Liver (tissue), 9 donors: Measurements from ENCODE around the gene NCOR2. TPM values are rescaled to one million over a fixed set of nuclear protein-coding genes. Genes with fewer than 3 reads are reported as not detected.

Experiments used
- DNase-seq: peaks from one replicate; pipeline ENCODE4 v3.0.0-alpha.2; 2017; ENCODE audit warnings: low spot score
- H3K27ac ChIP-seq, 2 donors: one replicate each; pipeline ENCODE4 v1.7.0; 2013; ENCODE audit warnings: inconsistent platforms in 2 of 2, low read length in 2 of 2, control low read depth in 1 of 2, low read depth in 1 of 2, mild to moderate bottlenecking in 1 of 2
- H3K27me3 ChIP-seq, 4 donors: one replicate each; pipeline versions ENCODE4 v1.6.1 to v1.7.0; 2013; ENCODE audit warnings: low read length in 3 of 4, inconsistent platforms in 1 of 4, mild to moderate bottlenecking in 1 of 4, moderate library complexity in 1 of 4; ENCODE audit not compliant: control insufficient read depth in 4 of 4, insufficient read depth in 4 of 4
- H3K36me3 ChIP-seq, 4 donors: one replicate each; pipeline versions ENCODE4 v1.6.1 to v1.7.0; 2013; ENCODE audit warnings: low read length in 3 of 4, mild to moderate bottlenecking in 3 of 4, low read depth in 1 of 4, moderate library complexity in 1 of 4; ENCODE audit not compliant: control insufficient read depth in 4 of 4, insufficient read depth in 3 of 4
- H3K4me1 ChIP-seq, 4 donors: one replicate each; pipeline versions ENCODE4 v1.6.1 to v1.7.0; 2013; ENCODE audit warnings: low read length in 3 of 4, mild to moderate bottlenecking in 3 of 4, moderate library complexity in 1 of 4; ENCODE audit not compliant: control insufficient read depth in 4 of 4, insufficient read depth in 4 of 4
- H3K4me3 ChIP-seq, 3 donors: one replicate each; pipeline versions ENCODE4 v1.6.1 to v1.7.0; 2013; ENCODE audit warnings: low read length in 3 of 3, control low read depth in 1 of 3, low read depth in 1 of 3, mild to moderate bottlenecking in 1 of 3
- H3K9ac ChIP-seq, 2 donors: one replicate each; pipeline ENCODE4 v1.7.0; 2013; ENCODE audit warnings: low read length in 2 of 2, mild to moderate bottlenecking in 2 of 2, moderate library complexity in 2 of 2, control low read depth in 1 of 2, low read depth in 1 of 2
- H3K9me3 ChIP-seq, 4 donors: one replicate each; pipeline versions ENCODE4 v1.6.1 to v1.7.0; 2013; ENCODE audit warnings: low read length in 3 of 4; ENCODE audit not compliant: control insufficient read depth in 4 of 4
- EGR1 ChIP-seq, 2 donors: IDR thresholded peaks; 2 replicates each; pipeline ENCODE4 v1.6.1; 2016 to 2018; ENCODE audit warnings: antibody characterized with exemption in 2 of 2, low read depth in 2 of 2
- FOXA1 ChIP-seq: IDR thresholded peaks from 2 replicates; pipeline ENCODE4 v1.6.1; 2016; ENCODE audit warnings: antibody characterized with exemption
- FOXA2 ChIP-seq: IDR thresholded peaks from 2 replicates; pipeline ENCODE4 v1.6.1; 2016; ENCODE audit warnings: antibody characterized with exemption
- HNF4A ChIP-seq, 2 donors: conservative IDR thresholded peaks; 2 replicates each; pipeline ENCODE4 v1.6.1; 2016; ENCODE audit warnings: antibody characterized with exemption in 2 of 2, mild to moderate bottlenecking in 2 of 2
- HNF4G ChIP-seq: IDR thresholded peaks from 2 replicates; pipeline ENCODE4 v1.6.1; 2016; ENCODE audit warnings: antibody characterized with exemption
- JUND ChIP-seq, 2 donors: IDR thresholded peaks; 2 replicates each; pipeline ENCODE4 v1.6.1; 2016; ENCODE audit warnings: antibody characterized with exemption in 2 of 2
- NR2F2 ChIP-seq: IDR thresholded peaks from 2 replicates; pipeline ENCODE4 v1.6.1; 2016; ENCODE audit warnings: antibody characterized with exemption
- RAD21 ChIP-seq, 2 donors: IDR thresholded peaks; 2 replicates each; pipeline ENCODE4 v1.6.1; 2016; ENCODE audit warnings: antibody characterized with exemption in 2 of 2, mild to moderate bottlenecking in 2 of 2
- SP1 ChIP-seq: IDR thresholded peaks from 2 replicates; pipeline ENCODE4 v1.6.1; 2018; ENCODE audit warnings: antibody characterized with exemption, mild to moderate bottlenecking
- TAF1 ChIP-seq: conservative IDR thresholded peaks from 2 replicates; pipeline ENCODE4 v1.6.1; 2016; ENCODE audit warnings: antibody characterized with exemption, mild to moderate bottlenecking
- YY1 ChIP-seq: IDR thresholded peaks from 2 replicates; pipeline ENCODE4 v1.6.1; 2016; ENCODE audit warnings: antibody characterized with exemption, mild to moderate bottlenecking
- WGBS: extraction: QIAGEN DNeasy Blood & Tissue Kit; methylation state at CpG from one replicate; pipeline ENCODE4 v1.1.7; 2013; 5-methylcytosine and 5-hydroxymethylcytosine counted together
- polyA plus RNA-seq, 2 donors: library from polyadenylated mRNA; stranded (reverse) in 1 of 2; unstranded in 1 of 2; fragments of 200-250 nt in 1 of 2; fragments of >200 nt in 1 of 2; fragmentation: Nextera tagmentation in 1 of 2; extraction: Ambion mirVana in 1 of 2; gene quantifications; one replicate each; pipeline versions ENCODE4 v1.2.1 to v1.2.3, GENCODE V29; 2013 to 2015
- total RNA-seq, 2 donors: library from RNA; depleted of rRNA; stranded (reverse); fragments of >200 nt; gene quantifications; one replicate each; pipeline ENCODE4 v1.2.3, GENCODE V29; 2014
- TF ChIP-seq, protein P1 (sequence below): IDR thresholded peaks from 2 replicates; pipeline ENCODE4 v1.6.1; 2016; ENCODE audit warnings: antibody characterized with exemption
- TF ChIP-seq, protein P2 (sequence below): IDR thresholded peaks from 2 replicates; pipeline ENCODE4 v1.6.1; 2016; ENCODE audit warnings: antibody characterized with exemption, mild to moderate bottlenecking
- TF ChIP-seq, protein P3 (sequence below): IDR thresholded peaks from 2 replicates; pipeline ENCODE4 v1.6.1; 2016; ENCODE audit warnings: antibody characterized with exemption
- TF ChIP-seq, protein P4 (sequence below): fragments of 150-350 bp; IDR thresholded peaks from 2 replicates; pipeline ENCODE4 v1.5.1; 2017; ENCODE audit warnings: improper control_type of control experiment, low read depth, low read length; ENCODE audit not compliant: missing input control
- TF ChIP-seq, protein P5 (sequence below): IDR thresholded peaks from 2 replicates; pipeline ENCODE4 v1.6.1; 2016; ENCODE audit warnings: antibody characterized with exemption
- donor health status: healthy.
- donor health status: healthy.
- donor health status: healthy.
- donor health status: healthy.
- donor health status: healthy.

The NCOR2 gene
- total and polyA plus RNA-seq, 4 donors: 7.9 to 31.6 (median 18.1) TPM

DNA sequence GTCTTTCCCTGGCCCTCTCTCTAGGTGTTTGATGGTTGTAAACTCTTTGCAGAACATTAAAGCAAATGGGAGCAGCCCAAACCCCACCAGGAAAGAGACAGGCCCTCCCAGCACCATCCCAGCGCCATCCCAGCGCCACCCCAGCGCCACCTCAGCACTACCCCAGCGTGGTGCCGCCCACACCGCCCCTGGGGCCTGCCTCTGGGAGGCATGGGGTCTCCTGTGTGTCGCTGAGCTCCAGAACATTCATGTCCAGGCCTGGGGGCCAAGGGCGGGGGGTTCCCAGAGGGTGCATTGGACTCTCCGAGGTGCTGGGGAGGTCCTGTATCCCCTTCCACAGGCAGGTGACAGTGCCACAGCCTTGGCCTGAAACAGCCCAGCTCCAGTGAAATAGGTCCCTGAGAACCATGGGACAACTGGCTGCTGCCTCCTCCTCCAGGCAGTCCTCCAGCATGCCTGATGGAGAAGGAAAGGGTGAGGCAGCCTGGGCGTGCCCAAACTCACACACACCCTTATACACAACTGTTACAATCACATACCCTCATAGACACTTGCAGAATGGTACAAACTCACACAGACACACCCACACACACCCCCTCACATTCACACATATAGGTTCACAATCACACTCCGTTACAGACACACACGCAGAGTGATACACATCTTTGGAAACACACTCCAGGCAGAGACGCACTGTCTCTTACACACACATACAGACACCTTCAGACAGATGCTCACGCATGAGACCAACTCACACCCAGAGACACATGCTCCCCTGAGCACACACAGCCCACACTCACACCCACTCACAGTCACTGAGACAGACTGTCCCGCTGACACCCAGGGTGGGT, 44.4 kb upstream of the NCOR2 start (continued):
- TF ChIP-seq, protein P1, sequence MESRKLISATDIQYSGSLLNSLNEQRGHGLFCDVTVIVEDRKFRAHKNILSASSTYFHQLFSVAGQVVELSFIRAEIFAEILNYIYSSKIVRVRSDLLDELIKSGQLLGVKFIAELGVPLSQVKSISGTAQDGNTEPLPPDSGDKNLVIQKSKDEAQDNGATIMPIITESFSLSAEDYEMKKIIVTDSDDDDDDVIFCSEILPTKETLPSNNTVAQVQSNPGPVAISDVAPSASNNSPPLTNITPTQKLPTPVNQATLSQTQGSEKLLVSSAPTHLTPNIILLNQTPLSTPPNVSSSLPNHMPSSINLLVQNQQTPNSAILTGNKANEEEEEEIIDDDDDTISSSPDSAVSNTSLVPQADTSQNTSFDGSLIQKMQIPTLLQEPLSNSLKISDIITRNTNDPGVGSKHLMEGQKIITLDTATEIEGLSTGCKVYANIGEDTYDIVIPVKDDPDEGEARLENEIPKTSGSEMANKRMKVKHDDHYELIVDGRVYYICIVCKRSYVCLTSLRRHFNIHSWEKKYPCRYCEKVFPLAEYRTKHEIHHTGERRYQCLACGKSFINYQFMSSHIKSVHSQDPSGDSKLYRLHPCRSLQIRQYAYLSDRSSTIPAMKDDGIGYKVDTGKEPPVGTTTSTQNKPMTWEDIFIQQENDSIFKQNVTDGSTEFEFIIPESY: no peak
- TF ChIP-seq HNF4G (no peak), FOXA2 (no peak), HNF4A (conservative IDR thresholded peaks at IDR 0.05) (no peak), YY1 (no peak), RAD21 (IDR thresholded peaks at IDR 0.05) (no peak)

DNA sequence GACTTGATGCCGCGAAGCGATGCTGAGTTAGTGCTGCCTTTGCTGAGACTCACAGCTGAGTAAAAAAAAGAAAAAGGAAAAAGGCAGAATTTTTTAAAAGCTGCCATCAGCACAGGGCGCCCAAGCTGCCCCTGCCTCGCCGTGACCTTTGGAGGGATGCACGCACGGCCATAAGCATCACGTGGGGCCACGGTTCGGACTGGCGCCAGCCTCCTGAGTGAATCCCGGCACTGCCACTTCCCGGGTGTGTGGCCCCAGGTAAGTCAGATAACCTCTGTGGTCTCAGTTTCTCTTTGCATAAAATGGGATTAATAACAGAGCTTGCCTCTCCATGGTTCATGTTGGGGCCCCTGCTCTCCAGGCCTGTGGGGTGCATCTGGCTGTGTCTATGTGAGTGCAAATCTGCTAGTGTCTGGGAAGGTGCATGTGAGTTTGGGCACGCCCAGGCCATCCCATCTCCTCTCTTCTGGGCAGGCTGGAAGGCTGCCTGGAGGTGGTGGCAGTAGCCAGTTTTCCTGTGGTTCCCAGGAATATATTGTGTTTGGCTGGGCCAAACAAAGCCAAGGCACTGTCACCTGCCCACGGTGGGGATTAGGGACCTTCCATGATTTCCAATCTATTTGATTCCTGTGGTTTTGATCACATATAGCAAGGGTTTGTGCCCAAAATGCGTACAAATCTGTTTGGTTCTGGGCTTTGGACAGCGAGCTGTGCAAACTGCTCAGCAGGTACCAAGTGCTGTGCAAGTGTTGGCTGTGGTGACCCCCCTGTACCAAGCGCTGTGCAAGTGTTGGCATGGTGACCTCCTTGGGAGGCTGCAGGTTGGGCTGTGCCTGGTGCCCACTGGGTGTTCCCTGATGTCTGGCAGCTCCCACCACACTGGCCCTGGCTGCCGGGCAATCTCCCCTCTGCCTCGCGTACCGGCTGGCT, 43.5 kb upstream of the NCOR2 start:
- 87% methylated on average over 23 of the region's 23 CpGs for WGBS
- DNase-seq: no peak
- Histone ChIP-seq H3K36me3 (no peaks in the 10 kb centered on the region), H3K27me3 (no peaks in the 10 kb centered on the region), H3K4me1 (peaks cover 0 to 8% (median 7%) of the 10 kb centered on the region in 4 donors), H3K27ac (no peak overlapping the region), H3K4me3 (no peak overlapping the region), H3K9ac (no peak overlapping the region), H3K9me3 (no peaks in the 10 kb centered on the region)
- no peak for TF ChIP-seq EGR1 (IDR thresholded peaks at IDR 0.05; ENCODE audit: low read depth in 2 of 2)
- TF ChIP-seq FOXA2: no peak
- TF ChIP-seq, protein P2, sequence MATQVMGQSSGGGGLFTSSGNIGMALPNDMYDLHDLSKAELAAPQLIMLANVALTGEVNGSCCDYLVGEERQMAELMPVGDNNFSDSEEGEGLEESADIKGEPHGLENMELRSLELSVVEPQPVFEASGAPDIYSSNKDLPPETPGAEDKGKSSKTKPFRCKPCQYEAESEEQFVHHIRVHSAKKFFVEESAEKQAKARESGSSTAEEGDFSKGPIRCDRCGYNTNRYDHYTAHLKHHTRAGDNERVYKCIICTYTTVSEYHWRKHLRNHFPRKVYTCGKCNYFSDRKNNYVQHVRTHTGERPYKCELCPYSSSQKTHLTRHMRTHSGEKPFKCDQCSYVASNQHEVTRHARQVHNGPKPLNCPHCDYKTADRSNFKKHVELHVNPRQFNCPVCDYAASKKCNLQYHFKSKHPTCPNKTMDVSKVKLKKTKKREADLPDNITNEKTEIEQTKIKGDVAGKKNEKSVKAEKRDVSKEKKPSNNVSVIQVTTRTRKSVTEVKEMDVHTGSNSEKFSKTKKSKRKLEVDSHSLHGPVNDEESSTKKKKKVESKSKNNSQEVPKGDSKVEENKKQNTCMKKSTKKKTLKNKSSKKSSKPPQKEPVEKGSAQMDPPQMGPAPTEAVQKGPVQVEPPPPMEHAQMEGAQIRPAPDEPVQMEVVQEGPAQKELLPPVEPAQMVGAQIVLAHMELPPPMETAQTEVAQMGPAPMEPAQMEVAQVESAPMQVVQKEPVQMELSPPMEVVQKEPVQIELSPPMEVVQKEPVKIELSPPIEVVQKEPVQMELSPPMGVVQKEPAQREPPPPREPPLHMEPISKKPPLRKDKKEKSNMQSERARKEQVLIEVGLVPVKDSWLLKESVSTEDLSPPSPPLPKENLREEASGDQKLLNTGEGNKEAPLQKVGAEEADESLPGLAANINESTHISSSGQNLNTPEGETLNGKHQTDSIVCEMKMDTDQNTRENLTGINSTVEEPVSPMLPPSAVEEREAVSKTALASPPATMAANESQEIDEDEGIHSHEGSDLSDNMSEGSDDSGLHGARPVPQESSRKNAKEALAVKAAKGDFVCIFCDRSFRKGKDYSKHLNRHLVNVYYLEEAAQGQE: no peak

DNA sequence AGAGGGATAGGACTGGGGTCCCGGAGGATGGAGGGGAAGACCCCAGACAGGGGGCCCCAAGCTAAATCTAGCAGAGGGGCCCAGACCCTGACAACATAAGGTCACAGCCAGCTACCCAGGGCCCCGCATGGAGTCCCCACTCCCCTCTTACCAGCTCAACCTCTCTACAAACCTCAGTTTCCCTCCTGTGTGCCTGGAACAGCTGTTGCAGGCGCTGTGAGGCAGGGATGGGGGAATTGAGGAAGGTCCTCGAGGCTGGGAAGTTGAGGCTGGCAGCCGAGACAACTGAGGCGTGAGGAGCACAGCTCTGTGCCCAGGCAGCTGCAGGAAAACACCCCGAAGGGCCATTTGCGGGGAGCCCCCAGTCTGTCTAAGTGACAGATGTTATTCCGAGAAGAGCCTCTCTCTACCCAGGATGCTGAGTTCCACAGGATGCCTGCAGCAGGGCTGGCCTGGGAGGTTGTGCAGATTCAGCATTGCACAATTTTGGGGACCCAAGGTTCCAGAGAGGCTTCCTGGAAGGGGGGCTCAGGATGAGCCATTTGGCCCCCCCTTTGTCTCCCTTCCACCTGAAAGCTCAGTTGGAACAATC, 42.7 kb upstream of the NCOR2 start:
- Histone ChIP-seq H3K4me1 (peaks cover 0 to 8% (median 7%) of the 10 kb centered on the region in 4 donors), H3K36me3 (no peaks in the 10 kb centered on the region), H3K27ac (no peak overlapping the region), H3K9ac (no peak overlapping the region), H3K27me3 (no peaks in the 10 kb centered on the region), H3K4me3 (no peak overlapping the region), H3K9me3 (no peaks in the 10 kb centered on the region)
- no peak for DNase-seq
- 86% methylated on average over 9 of the region's 9 CpGs for WGBS
- TF ChIP-seq HNF4A (conservative IDR thresholded peaks at IDR 0.05) (no peak), FOXA1 (no peak), HNF4G (no peak), JUND (IDR thresholded peaks at IDR 0.05) (no peak), EGR1 (IDR thresholded peaks at IDR 0.05; ENCODE audit: low read depth in 2 of 2) (no peak), SP1 (no peak), NR2F2 (no peak), FOXA2 (no peak), RAD21 (IDR thresholded peaks at IDR 0.05) (no peak), TAF1 (no peak), YY1 (no peak)
- TF ChIP-seq, protein P3, sequence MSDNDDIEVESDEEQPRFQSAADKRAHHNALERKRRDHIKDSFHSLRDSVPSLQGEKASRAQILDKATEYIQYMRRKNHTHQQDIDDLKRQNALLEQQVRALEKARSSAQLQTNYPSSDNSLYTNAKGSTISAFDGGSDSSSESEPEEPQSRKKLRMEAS: no peak
- TF ChIP-seq, protein P4, sequence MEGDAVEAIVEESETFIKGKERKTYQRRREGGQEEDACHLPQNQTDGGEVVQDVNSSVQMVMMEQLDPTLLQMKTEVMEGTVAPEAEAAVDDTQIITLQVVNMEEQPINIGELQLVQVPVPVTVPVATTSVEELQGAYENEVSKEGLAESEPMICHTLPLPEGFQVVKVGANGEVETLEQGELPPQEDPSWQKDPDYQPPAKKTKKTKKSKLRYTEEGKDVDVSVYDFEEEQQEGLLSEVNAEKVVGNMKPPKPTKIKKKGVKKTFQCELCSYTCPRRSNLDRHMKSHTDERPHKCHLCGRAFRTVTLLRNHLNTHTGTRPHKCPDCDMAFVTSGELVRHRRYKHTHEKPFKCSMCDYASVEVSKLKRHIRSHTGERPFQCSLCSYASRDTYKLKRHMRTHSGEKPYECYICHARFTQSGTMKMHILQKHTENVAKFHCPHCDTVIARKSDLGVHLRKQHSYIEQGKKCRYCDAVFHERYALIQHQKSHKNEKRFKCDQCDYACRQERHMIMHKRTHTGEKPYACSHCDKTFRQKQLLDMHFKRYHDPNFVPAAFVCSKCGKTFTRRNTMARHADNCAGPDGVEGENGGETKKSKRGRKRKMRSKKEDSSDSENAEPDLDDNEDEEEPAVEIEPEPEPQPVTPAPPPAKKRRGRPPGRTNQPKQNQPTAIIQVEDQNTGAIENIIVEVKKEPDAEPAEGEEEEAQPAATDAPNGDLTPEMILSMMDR: no peak
- TF ChIP-seq, protein P1: no peak
- TF ChIP-seq, protein P5, sequence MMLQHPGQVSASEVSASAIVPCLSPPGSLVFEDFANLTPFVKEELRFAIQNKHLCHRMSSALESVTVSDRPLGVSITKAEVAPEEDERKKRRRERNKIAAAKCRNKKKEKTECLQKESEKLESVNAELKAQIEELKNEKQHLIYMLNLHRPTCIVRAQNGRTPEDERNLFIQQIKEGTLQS: no peak
